Hippocampal formation (tissue), 2 donors: ENCODE results near the gene PRLH.
"Not testable (repeated sequence)": the region's sequence is repeated elsewhere in the genome, so short reads cannot be mapped to it uniquely, and the experiment has no call there.

ENCODE experiments used
- DNase-seq, 2 donors: peaks; one replicate each; lab custom pipeline; 2025; lab: John Stamatoyannopoulos, UW

PRLH gene

GRCh38 chr2:237581751-237582746 is 15.7 kb downstream of the PRLH start:
- peak; percentile 24 to 42 for DNase-seq

DNA sequence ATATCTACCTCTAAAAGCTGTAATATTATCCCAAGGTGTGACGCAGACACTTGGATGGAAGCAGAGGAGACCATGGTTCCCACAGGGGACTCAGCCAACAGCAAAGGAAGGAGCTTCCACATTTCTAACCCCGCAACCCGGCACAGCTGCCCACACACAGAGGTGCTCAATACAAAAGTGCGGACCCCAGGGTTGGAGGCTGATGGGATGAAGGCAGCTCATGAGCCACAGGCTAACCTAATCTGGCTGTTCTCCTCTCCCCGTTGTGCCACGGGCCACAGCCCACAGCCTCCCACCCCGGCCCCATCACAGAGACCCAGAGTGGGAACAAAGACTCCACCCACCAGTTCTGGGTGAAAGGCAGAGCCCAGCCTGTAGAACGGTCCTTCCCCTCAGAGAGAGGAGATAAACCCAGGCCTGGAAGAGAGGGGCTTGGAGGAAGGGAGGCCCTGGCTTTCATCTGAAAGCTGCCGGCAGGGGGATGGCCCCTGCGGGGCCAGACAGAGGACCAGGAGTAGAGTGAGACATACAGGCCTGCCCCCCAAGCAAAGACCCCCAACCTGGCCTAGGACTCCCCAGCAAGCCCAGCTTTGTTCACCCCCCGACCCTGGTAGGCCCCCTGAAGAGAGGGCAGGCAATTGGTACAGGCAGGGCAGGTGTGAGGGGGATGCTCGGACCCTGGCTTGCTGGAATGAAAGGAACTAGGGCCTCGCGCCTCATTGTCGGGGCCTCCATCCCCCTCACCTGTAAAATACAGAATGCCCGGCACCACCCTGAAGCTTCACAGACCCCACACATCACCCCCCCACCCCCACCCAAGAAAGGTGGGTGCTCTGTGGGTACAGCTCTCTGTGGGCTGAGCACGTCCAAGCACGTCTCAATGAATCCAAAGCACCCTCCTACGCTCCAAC is 17.3 kb downstream of the PRLH start:
- DNase-seq: no peak

- DNase-seq: no peak
These were observed 19.3 kb downstream of the PRLH start for GRCh38 chr2:237585590-237586221.

- DNase-seq: no peak
These were observed 21.8 kb downstream of the PRLH start for GRCh38 chr2:237588044-237588696.

DNA sequence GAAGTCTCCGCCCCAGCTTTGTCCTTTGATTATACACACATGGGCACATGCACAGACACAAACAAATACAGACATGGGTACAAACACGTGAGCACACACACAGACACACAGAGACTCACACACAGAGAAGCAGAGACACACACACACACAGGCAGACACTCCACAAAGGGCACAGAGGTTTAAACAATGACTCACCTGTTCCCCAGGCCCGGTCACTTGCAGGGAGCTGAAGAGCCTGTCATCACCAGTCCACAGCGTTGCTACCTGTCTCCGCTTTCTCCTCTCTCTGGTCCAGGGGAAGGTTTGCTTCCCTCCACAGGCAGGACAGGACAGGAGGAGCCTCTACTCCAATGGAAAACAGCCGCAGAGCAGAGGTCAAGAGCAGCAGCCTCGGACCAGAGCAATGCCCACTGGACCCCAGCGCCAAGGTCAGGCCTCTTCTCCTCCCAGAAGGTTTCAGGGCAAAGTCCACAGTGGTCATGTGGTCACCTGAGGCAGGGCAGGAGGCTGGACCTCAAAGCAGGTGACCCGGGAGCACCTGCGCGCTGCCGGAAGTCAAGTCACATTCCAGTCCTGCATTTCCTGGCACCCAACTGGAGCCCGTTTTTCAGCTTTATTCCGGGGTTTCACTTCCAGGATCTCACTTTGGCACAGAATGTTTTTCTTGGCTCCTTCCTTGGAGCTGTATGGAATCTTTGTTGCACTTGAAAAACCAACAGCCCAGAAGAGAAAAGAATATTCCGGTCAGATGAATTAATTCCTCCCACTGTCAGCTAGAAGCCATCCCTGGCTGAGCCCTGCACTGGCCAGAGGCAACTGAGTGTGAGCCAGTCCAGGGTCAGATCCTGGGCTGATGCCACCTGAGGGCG is 24.1 kb downstream of the PRLH start, which contains the start of gene RAB17:
Gene RAB17, minus strand, starts transcription at position 463 of the 869 bp plus-strand sequence. CDS start 4,580 bp downstream, outside the sequence.
- DNase-seq: no peak

GRCh38 chr2:237591141-237591881 is 24.9 kb downstream of the PRLH start:
- no peak for DNase-seq

- DNase-seq: no peak
These were observed 26.1 kb downstream of the PRLH start for GRCh38 chr2:237592425-237592980.

DNA sequence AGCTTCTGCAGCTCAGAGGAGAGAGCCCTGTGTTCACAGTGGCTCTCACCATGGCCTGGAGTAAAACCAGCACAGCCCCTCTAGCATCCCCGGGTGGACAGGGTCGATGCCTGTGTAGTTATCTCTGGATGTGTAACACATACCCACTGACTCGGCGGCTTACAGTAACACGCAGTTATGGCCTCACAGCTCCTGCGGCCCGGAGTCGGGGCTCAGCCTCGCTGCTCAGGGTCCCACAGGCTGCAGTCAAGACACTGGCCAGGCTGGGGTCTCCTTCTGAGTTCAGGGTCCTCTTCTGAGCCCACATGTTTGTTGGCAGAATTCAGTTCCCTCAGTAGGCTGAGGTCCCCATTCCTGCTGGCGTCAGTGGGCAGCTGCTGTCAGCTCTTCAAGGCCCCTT is 26.7 kb downstream of the PRLH start:
- DNase-seq: no peak

DNA sequence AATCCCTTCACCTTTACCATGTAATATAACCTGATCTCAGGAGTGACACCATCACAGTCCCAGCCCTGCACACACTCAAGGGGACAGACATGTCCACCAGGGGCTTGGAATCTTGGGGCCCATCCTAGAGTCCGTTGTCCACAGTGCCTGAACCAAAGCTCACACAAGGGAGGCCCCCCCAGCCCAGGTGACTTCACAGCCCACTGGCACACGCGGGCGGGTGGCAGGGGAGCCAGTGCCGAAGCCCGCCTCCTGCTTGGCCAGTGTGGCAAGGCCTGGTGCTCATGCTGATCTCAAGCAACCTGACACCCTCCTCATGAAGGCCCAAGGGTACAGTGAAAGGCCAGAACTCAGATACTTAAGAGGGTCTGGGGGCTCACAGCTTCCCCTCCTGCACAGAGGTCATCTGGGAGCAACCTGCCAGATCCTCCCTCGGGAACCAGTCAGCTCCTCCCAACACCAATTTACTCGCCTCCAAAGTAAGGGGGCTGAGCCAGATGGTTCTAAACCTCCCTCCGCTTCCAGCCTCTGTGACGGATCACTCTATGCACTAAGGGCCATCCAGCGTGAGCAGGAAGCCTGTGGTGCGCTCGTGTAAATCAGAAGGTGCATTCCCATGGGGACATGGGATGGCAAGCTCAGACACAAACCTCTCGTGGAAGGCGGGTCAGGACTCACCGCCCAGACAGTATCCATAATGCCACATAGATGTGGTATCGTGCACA is 27.4 kb downstream of the PRLH start:
- no peak for DNase-seq

DNA sequence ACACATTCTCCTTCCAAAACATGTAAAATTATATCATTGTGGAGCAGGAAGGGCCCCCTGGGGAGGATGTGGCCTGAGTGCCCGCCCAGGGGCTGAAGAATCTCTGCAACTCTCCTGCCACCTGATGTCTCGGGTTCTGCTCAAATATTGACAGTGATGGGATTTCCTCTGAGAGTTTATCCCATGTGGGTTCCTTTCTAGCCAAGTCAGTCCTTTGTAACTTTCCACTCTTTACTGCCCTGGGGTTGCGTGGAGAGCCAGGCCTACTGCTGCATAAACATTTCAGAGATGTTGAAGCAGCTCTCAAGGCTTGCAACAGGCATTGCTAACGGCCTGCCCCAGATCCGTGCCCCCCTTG is 28.1 kb downstream of the PRLH start:
- no peak for DNase-seq

- DNase-seq: not testable (repeated sequence)
These were observed 29.6 kb downstream of the PRLH start for GRCh38 chr2:237595829-237596519.

GRCh38 chr2:237596520-237597195 is 30.3 kb downstream of the PRLH start:
- DNase-seq: no peak

DNA sequence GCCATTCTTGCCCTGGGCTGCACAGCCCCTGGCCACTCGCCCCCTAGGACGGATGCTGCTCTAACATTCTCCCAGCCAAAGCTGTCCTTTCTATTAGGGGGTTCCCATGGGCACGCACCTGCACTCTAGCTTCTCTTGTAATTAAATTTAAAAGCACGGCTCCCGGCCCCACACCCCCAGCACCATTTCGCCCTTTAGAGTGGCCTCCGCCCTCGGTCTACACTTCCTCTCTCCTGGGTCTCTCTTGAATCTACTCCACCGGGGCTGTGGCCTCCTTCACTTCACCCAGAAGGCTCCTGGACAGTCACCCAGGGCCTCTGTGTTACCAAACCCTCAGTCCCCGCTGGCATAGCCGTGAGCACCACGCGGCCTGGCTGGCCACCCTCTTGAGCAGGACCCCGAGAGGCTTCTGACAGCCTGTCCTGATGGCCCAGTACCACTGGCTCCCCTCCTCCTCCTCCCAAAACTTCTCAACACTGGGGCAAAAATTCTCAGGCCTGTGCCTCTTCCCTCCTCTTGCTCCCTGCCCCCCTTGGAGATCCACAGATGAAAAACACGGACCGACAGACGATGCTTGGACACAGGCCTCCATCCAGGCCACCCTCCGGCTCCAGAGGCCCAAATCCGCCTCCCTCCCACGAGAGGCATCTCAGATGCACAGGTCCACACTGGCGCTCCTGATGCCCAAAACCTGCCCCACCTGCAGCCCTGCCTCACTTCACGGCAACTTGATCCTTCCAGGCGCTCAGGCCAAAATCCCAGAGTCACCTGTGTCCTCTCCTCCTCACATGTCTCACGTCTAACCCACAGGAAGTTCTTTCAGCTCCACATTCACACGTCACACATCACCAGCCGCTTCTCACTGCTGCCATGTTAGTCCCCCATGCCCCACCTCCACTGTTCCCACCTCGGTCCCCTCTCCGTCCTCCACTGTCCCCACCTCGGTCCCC is 31.1 kb downstream of the PRLH start:
- no peak for DNase-seq

DNA sequence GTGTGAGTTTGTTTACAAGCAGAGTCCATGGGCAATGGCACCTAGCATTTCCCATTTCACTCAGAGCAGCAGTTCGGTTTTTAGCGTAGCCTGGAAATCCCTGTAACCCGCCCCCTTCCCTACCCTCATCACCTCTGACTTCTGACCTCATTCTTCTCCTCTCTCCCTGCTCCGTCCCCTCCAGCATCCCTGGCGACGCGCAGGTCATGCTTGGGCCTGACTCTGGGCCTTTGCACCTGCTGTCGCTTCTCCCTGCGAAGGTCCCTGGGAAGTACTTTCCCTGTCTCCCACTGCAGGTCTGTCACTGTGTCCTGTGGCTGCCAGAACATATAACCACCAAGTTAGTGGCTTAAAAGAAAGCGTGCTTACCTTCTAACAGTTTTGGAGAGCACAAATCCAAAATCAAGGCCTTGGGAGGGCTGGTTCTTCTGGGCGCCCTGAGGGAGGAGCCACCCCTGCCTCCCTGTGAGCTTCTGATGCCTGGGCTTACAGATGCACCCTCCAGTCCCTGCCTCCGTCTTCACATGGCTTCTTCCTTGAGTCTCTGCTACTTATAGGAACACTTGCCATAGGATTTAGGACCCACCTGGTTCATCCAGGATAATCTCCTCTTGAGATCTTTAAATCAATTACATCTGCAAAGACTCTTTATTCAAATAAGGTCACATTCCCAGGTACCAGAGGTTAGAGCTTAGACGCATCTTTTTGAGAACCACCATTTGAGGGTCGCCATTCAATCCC is 32.3 kb downstream of the PRLH start:
- DNase-seq: no peak

DNA sequence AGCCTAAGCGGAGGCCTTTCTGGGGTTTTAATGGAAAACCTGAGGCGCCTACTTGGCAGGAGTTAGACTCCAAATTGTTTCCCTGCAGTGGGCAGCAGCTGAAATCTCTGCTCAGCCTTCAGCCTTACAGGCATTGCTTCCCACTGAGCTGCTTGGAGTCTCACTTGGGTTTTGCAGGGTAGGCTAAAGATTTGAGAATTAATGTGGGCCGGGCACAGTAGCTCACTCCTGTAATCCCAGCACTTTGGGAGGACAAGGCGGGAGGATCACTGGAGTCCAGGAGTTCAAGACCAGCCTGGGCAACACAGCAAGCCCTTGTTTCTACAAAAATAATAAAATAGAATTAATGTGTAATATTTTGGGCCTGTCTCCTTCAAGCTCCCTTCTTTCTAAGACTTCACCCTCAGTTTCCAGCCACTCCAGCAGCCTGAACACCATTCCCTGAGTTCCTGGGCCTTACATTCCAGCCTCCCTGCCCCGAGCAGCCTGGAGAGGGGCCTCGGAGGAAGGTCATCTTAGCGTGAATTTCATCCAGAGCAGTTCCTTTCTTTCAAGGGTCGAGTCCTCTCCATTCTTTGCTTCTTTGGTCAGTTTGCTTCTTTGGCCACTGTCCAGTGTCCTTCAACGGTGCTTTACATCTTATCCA is 33.2 kb downstream of the PRLH start:
- DNase-seq: no peak
